ENCODE measurements around the gene MYRF. TPM values are rescaled to one million over a fixed set of nuclear protein-coding genes. Genes with fewer than 3 reads are reported as not detected.

MYRF gene
- total RNA-seq, 2 donors from 2014 or later, result 4.0 to 5.0 TPM

DNA sequence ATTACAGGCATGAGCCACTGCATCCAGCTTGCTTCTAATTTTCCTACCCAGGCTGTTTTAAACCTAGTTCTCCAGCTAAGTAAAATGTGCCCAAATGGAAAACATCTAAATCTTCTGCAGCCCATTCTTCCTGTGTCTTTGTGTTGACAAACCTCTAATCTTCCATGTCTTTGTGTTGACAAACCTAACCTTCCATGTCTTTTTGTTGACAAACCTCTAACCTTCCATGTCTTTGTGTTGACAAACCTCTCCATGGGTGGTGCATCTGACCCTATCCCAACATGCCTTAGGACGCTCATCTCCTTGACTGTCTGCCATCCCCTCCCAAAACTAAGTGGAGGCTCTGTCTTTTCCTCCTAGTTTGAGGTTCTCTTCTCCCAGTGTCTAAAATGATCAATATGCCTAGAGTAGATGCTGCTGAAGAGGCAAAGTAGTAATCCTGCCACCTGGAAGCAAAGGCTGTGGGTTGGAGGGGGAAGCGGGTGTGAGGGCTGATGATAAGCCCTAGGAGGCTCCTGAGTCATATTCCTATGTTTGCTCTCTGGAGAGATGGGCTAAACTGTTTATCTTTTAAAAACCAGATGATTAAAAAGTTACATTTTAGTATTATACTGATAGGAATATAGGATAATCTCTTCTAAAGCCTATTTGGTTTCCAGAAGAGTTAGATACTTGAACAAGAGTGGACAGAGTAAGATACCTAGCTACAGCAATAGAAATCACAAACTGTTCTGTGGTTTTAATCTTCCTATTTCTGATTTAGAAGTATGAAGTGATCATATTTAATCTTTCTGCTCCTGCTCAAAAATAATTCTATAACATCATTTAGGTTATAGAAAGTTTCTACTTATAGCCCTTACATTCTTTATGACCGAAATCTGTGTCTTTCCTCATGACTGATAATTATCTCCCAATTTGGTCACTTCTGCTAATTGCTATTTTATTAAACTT is 48.2 kb downstream of the MYRF start:
- ATAC-seq, result no peak
- no peak for DNase-seq
- intact Hi-C loops (cut with DNase I), result loop anchor here in 1 of 2 donors (5.0 to 10.0 kb wide), 3 partner anchors 64 to 274 kb away; partner anchors contain the start of gene BEST1

DNA sequence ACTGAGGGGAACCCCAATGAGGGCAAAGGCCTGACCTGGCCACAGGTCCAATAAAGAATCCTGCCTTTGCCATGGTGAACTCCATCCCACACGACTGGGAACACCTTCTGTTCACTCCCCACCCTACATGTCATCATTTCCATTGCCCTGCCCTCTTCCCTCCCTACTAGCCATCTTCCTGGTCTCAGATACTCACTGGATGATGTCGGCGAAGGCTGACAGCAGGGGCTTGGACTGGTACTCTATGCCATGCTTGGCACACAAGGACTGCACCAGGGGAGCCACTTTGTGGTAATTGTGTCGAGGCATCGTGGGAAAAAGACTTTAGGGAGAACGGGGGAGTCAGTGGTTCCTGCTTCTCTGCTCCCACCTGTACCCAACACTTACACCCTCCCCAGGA is 50.2 kb downstream of the MYRF start:
- DNase-seq (no peak), ATAC-seq (no peak)
- intact Hi-C loops (cut with DNase I), result loop anchor here in 1 of 2 donors (5.0 to 10.0 kb wide), 3 partner anchors 62 to 272 kb away; partner anchors contain the start of gene BEST1

GRCh38 chr11:61803889-61804647 is 51.6 kb downstream of the MYRF start:
- DNase-seq, result no peak
- ATAC-seq, result no peak
- intact Hi-C loops (cut with DNase I), result loop anchor here in 1 of 2 donors (5.0 to 10.0 kb wide), 3 partner anchors 61 to 271 kb away; partner anchors contain the start of gene BEST1

DNA sequence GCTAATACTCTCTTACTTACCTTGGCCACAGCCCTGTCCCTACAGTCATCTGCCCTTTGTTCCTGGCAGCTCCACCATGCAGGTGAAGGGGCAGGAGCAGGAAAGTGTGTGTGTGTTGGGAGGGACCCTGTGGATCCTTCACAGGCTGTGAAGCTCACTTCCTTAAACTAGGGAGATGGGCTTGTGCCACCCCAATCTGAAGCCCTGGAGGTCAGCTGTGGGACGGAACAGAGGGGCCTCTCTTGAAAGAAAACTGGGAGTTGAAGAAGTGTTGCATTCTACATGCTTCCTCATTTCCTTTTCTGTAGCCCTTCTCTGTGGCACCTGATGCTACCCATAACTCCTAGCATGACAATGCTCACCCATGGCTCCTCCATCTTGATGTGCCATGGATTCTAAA is 52.7 kb downstream of the MYRF start:
- ATAC-seq (no peak), DNase-seq (no peak)
- intact Hi-C loops (cut with DNase I), result loop anchor here in 1 of 2 donors (10.0 kb wide), 2 partner anchors 60 to 270 kb away; no protein-coding TSS in a partner anchor

DNA sequence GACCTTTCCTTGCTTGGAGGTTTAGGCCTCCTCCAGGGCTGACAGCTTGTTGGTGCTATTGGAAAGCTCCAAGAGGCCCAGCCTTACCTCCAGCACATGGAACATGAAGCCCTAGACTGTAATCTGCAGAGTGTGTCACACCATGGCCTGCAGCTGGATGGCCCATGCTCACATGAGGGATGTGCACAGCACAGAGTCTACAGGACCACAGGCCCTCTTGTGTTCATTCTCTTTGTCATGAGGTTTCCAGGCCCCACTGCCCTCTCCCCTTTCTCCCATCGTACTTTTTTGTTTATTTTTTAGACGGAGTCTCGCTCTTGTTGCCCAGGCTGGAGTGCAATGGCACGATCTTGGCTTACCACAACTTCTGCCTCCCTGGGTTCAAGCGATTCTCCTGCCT is 54.3 kb downstream of the MYRF start:
- DNase-seq, result no peak
- ATAC-seq, result no peak
- intact Hi-C loops (cut with DNase I), result loop anchor here in 1 of 2 donors (10.0 kb wide), 2 partner anchors 58 to 268 kb away; no protein-coding TSS in a partner anchor

- intact Hi-C loops (cut with DNase I), result no loop called here
- ATAC-seq, result no peak
- DNase-seq, result no peak
These were observed 58.3 kb downstream of the MYRF start for GRCh38 chr11:61810671-61811175.

DNA sequence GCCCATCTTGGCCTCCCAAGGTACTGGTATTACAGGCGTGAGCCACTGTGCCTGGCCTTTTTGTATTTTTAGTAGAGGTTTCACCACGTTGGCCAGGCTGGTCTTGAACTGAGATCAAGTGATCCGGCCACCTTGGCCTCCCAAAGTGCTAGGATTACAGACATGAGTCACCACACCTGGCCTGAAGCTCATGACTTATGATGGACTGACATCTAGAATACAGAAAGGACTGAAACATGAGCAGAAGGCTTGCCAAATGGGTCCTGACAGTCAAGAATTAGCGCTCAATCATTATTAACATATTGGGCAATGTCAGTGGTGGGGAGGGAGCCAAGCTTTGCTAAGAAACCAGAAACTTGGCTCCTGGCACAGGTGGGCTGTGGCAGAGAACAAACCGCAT is 59.4 kb downstream of the MYRF start:
- ATAC-seq (no peak), DNase-seq (no peak)
- intact Hi-C loops (cut with DNase I), result no loop called here

- DNase-seq, result no peak
- intact Hi-C loops (cut with DNase I), result no loop called here
- ATAC-seq, result no peak
These were observed 60.4 kb downstream of the MYRF start for GRCh38 chr11:61812736-61813411.

GRCh38 chr11:61814247-61814957 is 62.0 kb downstream of the MYRF start:
- no peak for ATAC-seq

GRCh38 chr11:61814958-61815789 is 62.7 kb downstream of the MYRF start:
- intact Hi-C loops (cut with DNase I), result loop anchor here in 1 of 2 donors (5.0 kb wide), 1 partner anchor 37 kb away; no protein-coding TSS in a partner anchor
- DNase-seq (peak; percentile 98), ATAC-seq (peak; percentile 92 to 94)

More at GRCh38 chr11:61814247-61814957, 62.0 kb downstream of the MYRF start:
- DNase-seq, result no peak
- intact Hi-C loops (cut with DNase I), result no loop called here

- ATAC-seq (peak; percentile 42 to 60), DNase-seq (peak; percentile 74)
- intact Hi-C loops (cut with DNase I), result loop anchor here in 1 of 2 donors (5.0 kb wide), 1 partner anchor 36 kb away; no protein-coding TSS in a partner anchor
These were observed 63.6 kb downstream of the MYRF start for GRCh38 chr11:61815790-61816735.

- DNase-seq, result peak; percentile 94
- ATAC-seq, result peak; percentile 68 to 72
- intact Hi-C loops (cut with DNase I), result loop anchor here in 1 of 2 donors (5.0 kb wide), 1 partner anchor 35 kb away; no protein-coding TSS in a partner anchor
These were observed 64.5 kb downstream of the MYRF start, which contains the start of gene FADS1 for GRCh38 chr11:61816736-61817455. FADS1 (minus strand) TSS chr11:61817003; CDS start chr11:61816929, 74 bp downstream.

DNA sequence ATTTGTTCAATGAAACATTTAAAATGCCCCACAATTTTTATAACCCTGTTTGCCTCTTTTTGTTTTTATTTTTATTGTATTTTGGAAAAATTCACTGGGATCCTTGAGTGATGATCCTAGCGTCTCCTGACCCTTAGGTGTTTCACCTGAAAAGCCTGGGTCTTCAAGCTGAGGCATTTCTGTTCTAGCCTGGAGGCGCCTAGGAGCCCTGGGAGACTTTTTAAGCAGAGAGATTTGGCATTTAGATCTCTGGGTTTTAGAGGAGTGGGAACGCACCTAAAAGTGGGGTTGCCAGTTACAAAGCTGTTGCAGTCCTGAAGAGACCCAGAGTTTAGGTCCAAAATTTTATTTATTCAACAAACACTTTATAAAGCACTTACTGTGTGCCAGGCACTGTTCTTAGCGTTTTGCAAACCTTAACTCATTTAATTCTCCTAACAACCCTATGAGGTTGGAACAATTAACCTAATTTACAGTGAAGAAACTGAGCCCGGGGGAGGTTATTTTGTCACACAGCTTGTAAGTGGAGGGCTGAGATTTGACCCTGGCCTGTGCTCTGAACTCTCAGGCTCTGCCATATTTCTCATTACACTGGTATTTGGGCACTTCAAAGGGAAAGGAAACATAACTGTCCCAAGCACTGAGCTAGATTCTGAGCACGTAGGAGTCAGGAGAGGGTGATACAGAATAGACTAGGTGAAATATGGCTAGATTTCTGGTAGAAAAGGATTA is 65.2 kb downstream of the MYRF start:
- ATAC-seq (no peak), DNase-seq (no peak)
- intact Hi-C loops (cut with DNase I), result loop anchor here in 1 of 2 donors (5.0 kb wide), 1 partner anchor 35 kb away; no protein-coding TSS in a partner anchor

DNA sequence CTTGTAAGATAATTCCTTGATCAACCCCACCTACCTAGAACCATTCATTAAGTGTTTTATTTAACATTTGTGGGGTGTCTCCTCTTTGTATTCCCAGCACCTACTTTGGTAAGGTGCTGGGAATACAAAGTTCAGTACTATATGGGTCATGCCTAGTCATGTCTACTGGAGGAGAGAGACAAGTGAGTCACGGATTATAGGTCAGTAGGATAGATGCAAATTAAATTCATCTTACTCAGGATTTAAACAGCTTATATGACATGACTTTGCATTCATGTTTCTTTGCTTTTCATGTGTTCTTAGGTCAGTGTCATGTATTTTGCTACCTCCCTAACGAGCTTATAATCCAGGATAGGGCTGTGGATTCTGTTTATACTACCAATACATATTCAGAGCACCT is 67.7 kb downstream of the MYRF start:
- ATAC-seq (no peak), DNase-seq (no peak)
- intact Hi-C loops (cut with DNase I), result no loop called here

All from left cardiac atrium (tissue), 4 donors.